Adrenal gland (tissue), 12 donors: ENCODE measurements around the gene LSS. TPM values are rescaled to one million over a fixed set of nuclear protein-coding genes. Genes with fewer than 3 reads are reported as not detected.
"Not testable (repeated sequence)": the region's sequence is repeated elsewhere in the genome, so short reads cannot be mapped to it uniquely, and the experiment has no call there.

Experiments
- DNase-seq, 7 donors: peaks; one replicate each; pipeline ENCODE4 v3.0.0-alpha.2; 2019 to 2020
- H3K27ac ChIP-seq, 5 donors: fragments of 200-600 bp; sonication (generic) in 4 of 5; 1 replicate in 3 of 5; 2 replicates in 2 of 5; pipeline versions ENCODE4 v1.5.1 to v1.8.0; 2016 to 2020; ENCODE audit warnings: mild to moderate bottlenecking in 1 of 5
- H3K27me3 ChIP-seq: fragments of 200-600 bp; 2 replicates; pipeline ENCODE4 v1.8.0; 2021
- H3K36me3 ChIP-seq, 2 donors: fragments of 200-600 bp; replicated peaks in 1 of 2; 1 replicate in 1 of 2; 2 replicates in 1 of 2; pipeline versions ENCODE4 v1.5.1 to v1.8.0; 2018 to 2022
- H3K4me1 ChIP-seq, 2 donors: fragments of 200-600 bp; replicated peaks in 1 of 2; 1 replicate in 1 of 2; 2 replicates in 1 of 2; pipeline versions ENCODE4 v1.5.1 to v1.8.0; 2018 to 2021
- H3K4me3 ChIP-seq, 4 donors: fragments of 200-600 bp; sonication (generic) in 3 of 4; one replicate each; pipeline ENCODE4 v1.5.1; 2016 to 2018
- H3K9me3 ChIP-seq, 3 donors: fragments of 200-600 bp; sonication (generic) in 1 of 3; replicated peaks in 1 of 3; 1 replicate in 2 of 3; 2 replicates in 1 of 3; pipeline versions ENCODE4 v1.5.1 to v1.8.0; 2016 to 2021
- POLR2A ChIP-seq, 2 donors: fragments of 450-650 bp; IDR thresholded peaks; one replicate each; pipeline ENCODE4 v1.6.1; 2017; ENCODE audit warnings: antibody characterized with exemption in 2 of 2, mild to moderate bottlenecking in 2 of 2, moderate library complexity in 1 of 2
- WGBS, 4 donors: extraction: QIAGEN DNeasy Blood & Tissue Kit in 2 of 4; methylation state at CpG; one replicate each; pipeline versions ENCODE4 v1.1.5 to v1.1.7; 2013 to 2017; 5-methylcytosine and 5-hydroxymethylcytosine counted together
- intact Hi-C, 2 donors: fragments of 100-400 bp; cut with DNase I; formaldehyde crosslinking; loops; one replicate each; pipeline versions ENCODE4 v1.14.1 to v1.15.0; 2022 to 2023
- polyA plus RNA-seq, 3 donors: library from polyadenylated mRNA; stranded (reverse); fragments of 200-250 nt in 2 of 3; fragments of 350-450 nt in 1 of 3; fragmentation: Illumina TruSeq in 1 of 3; extraction: RNeasy Lipid Tissue Mini Kit (QIAGEN cat#74804) in 1 of 3; gene quantifications; one replicate each; pipeline ENCODE4 v1.2.3, GENCODE V29; 2013 to 2014
- total RNA-seq, 9 donors: library from RNA; depleted of rRNA in 4 of 9; stranded (reverse); fragments of >200 nt in 4 of 9; fragments of 120-200 nt in 1 of 9; fragmentation: NEBNext Ultra II Directional in 1 of 9; extraction: Animal tissue kit (Norgen Biotek cat#: 25700) in 1 of 9; gene quantifications; one replicate each; pipeline versions ENCODE4 v1.1.0 to v1.2.4, GENCODE V29; 2013 to 2023
- TF ChIP-seq, protein P1 (sequence below), 6 experiments: fragments of 450-650 bp in 4 of 6; fragments of 200-600 bp in 2 of 6; sonication (generic) in 1 of 6; IDR thresholded peaks; 1 replicate in 5 of 6; 2 replicates in 1 of 6; pipeline versions ENCODE4 v1.5.1 to v1.8.0; 2016 to 2021; ENCODE audit warnings: antibody characterized with exemption in 6 of 6, mild to moderate bottlenecking in 2 of 6, moderate library complexity in 1 of 6
- donor health status: healthy with polysubstance abuse.
- donor health status: Bipolar disorder and iron deficiency.
- donor health status: DM: yes; HTN: yes; CAD: no.
- donor health status: DM: no; HTN: no; CAD: no.
- donor health status: DM: no; HTN: no; CAD: no.
- donor health status: DM: yes; HTN: yes; CAD: no.

The LSS gene
- total and polyA plus RNA-seq, 12 donors, result 46.3 to 246 (median 79.8) TPM

DNA sequence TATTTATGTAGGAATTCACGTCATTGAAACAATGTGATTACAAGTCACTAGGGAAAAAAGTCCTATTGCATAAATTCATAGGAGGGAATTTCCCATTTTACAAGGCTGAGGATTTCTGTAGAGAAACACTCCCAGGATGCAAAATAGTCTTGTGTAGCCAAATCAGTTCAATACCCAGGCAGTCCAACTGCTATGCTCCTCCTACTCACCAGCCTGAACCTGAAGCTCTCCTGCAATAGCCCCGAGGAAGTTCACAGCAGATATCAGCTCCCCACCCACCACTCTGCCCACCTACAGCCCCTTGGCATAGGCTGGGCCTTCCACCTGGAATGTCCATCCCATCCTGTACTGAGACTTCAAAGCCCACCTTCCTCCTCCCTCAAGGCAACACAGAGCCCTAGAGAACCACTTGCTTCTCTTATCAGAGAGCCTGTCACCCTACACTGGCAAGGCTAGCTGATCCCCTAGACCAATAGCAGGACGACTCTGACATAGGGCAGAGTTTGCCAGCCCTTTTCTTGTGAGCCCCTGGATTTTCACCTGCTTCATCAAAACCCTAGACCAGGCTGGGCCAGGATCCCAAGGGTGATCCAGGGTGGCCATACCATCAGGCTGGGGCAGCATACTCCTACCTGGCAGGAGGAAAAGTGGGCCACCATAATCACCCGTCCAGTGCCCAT is 1.5 kb downstream of the LSS start:
- peaks cover 12 to 42% of the 10 kb centered on the region in 2 donors for H3K4me1 ChIP-seq
- TF ChIP-seq, protein P1, sequence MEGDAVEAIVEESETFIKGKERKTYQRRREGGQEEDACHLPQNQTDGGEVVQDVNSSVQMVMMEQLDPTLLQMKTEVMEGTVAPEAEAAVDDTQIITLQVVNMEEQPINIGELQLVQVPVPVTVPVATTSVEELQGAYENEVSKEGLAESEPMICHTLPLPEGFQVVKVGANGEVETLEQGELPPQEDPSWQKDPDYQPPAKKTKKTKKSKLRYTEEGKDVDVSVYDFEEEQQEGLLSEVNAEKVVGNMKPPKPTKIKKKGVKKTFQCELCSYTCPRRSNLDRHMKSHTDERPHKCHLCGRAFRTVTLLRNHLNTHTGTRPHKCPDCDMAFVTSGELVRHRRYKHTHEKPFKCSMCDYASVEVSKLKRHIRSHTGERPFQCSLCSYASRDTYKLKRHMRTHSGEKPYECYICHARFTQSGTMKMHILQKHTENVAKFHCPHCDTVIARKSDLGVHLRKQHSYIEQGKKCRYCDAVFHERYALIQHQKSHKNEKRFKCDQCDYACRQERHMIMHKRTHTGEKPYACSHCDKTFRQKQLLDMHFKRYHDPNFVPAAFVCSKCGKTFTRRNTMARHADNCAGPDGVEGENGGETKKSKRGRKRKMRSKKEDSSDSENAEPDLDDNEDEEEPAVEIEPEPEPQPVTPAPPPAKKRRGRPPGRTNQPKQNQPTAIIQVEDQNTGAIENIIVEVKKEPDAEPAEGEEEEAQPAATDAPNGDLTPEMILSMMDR (IDR thresholded peaks at IDR 0.05), result no peak
- TF ChIP-seq POLR2A (IDR thresholded peaks at IDR 0.05), result peak in 1 of 2 donors; percentile 50
- H3K36me3 ChIP-seq, result no peaks in the 10 kb centered on the region
- H3K4me3 ChIP-seq, result peak overlapping the region in 1 of 4 donors; percentile 94
- 41 to 61% (median 49%) methylated on average over 4 of the region's 4 CpGs for WGBS, 4 donors
- no peaks in the 10 kb centered on the region for H3K27me3 ChIP-seq
- H3K27ac ChIP-seq, result peak overlapping the region in 4 of 5 donors; percentile 48 to 95 (median 88)
- intact Hi-C loops, result loop anchor here in 1 of 2 donors (10.0 kb wide), 1 partner anchor 82 kb away; no protein-coding TSS in a partner anchor
- DNase-seq, result peak in 1 of 7 donors; percentile 43
- no peaks in the 10 kb centered on the region for H3K9me3 ChIP-seq

DNA sequence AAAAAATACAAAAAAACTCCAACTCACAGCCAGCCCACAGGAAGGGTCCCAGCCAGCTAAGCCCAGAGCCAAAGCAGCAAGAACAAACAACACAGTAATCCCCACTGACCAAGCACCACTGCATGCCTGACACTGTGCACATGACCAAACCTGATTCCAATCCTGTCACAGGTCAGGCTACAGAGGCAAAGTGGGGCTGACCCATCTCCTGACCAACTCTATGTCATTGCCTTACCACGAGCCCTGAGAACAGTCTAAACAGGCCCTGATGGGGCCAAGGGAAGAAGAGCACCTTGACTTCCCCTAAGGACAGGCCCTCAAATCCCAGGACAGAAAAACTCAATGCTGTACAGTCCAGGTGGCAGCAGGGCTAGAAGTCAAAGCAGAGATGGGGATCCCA is 2.4 kb downstream of the LSS start:
- no peak for DNase-seq
- Histone ChIP-seq H3K4me3 (peak overlapping the region in 1 of 4 donors; percentile 94), H3K9me3 (no peaks in the 10 kb centered on the region), H3K4me1 (peaks cover 12 to 42% of the 10 kb centered on the region in 2 donors), H3K27me3 (no peaks in the 10 kb centered on the region), H3K36me3 (peaks cover 0 to 2% of the 10 kb centered on the region in 2 donors), H3K27ac (peak overlapping the region in 4 of 5 donors; percentile 16 to 95 (median 63))
- TF ChIP-seq POLR2A (IDR thresholded peaks at IDR 0.05), result no peak
- TF ChIP-seq, protein P1 (IDR thresholded peaks at IDR 0.05), result no peak
- 78 to 92% (median 89%) methylated on average over 1 of the region's 1 CpG; no CpG with 5 or more reads in 1 of the 4 donors for WGBS, 4 donors
- intact Hi-C loops, result loop anchor here in 1 of 2 donors (10.0 kb wide), 1 partner anchor 81 kb away; no protein-coding TSS in a partner anchor

DNA sequence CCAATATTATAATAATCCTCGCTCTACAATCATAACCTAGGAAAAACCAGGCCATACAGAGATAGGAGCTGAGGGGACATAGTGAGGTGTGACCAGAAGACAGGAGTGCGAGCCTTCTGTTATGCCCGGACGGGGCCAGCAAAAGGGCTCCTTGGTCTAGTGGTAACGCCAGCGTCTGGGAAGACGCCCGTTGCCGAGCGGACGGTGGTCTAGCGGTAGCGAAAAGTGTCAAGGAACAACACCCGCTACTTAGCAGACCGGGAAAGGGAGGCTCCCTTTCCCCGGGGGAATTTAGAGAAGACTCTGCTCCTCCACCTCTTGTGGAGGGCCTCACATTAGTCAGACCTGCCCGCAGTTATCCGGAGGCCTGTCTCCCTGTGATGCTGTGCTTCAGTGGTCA is 4.9 kb downstream of the LSS start:
- Histone ChIP-seq H3K4me1 (peaks cover 8 to 33% of the 10 kb centered on the region in 2 donors), H3K36me3 (peaks cover 0 to 24% of the 10 kb centered on the region in 2 donors)
- WGBS, 4 donors, result 82 to 94% (median 88%) methylated on average over 18 of the region's 18 CpGs
- not testable (repeated sequence) for H3K27me3 ChIP-seq, DNase-seq, H3K4me3 ChIP-seq, H3K27ac ChIP-seq, H3K9me3 ChIP-seq
- intact Hi-C loops, result loop anchor here in 1 of 2 donors (10.0 kb wide), 1 partner anchor 79 kb away; no protein-coding TSS in a partner anchor

DNA sequence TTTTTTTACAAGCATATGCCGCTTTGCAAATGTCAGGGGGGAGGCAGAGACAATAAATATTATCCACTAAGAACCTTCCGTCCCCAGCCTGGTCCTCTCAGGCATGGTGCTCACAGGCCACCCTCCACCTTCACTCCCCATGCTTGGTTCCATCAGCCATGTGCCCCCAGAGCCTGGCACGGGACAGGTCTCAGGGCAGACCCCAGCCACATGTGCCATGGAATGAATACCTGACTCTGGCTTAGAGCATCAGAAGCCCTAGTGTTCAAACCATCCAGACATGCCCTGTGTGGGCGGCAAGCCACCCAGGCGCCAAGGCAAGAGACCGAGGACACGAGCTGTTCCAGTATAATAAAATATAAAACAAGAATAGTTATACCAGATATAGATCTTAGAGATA is 5.4 kb downstream of the LSS start:
- H3K4me3 ChIP-seq, result no peak overlapping the region
- 81 to 93% (median 87%) methylated on average over 7 of the region's 7 CpGs for WGBS, 4 donors
- DNase-seq, result no peak
- intact Hi-C loops, result loop anchor here in 1 of 2 donors (10.0 kb wide), 1 partner anchor 78 kb away; no protein-coding TSS in a partner anchor
- no peaks in the 10 kb centered on the region for H3K27me3 ChIP-seq
- H3K36me3 ChIP-seq, result peaks cover 0 to 24% of the 10 kb centered on the region in 2 donors
- H3K27ac ChIP-seq, result no peak overlapping the region
- peaks cover 8 to 33% of the 10 kb centered on the region in 2 donors for H3K4me1 ChIP-seq
- H3K9me3 ChIP-seq, result no peaks in the 10 kb centered on the region
- TF ChIP-seq, protein P1 (IDR thresholded peaks at IDR 0.05), result no peak
- no peak for TF ChIP-seq POLR2A (IDR thresholded peaks at IDR 0.05)
